Activated CD8-positive, alpha-beta memory T cell treated with anti-CD3 and anti-CD28 coated beads, Interleukin-2, amount 10 ng/mL, durations not matched to agents 7 days and 5 days (primary cell): ENCODE data around the gene MAP2K5. TPM values are rescaled to one million over a fixed set of nuclear protein-coding genes. Genes with fewer than 3 reads are reported as not detected.

Source experiments
- ATAC-seq: fragments of 150-1000 bp; cut with Tn5 transposase; one replicate; pipeline ENCODE4 v1.10.0; 2021; ENCODE audit warnings: moderate library complexity
- CTCF ChIA-PET: fragments of 350-600 bp; sonication (Branson Sonifier 250); formaldehyde crosslinking; loops from one replicate; lab custom pipeline; 2021; ENCODE audit warnings: antibody characterized with exemption; lab: Charles Lee
- DNase-seq: peaks from one replicate; pipeline ENCODE4 v3.0.0-alpha.2; 2020
- H3K27ac Mint-ChIP-seq: one replicate; pipeline ENCODE4 v1.8.0; 2021; ENCODE audit warnings: mild to moderate bottlenecking, mixed read lengths
- H3K27me3 Mint-ChIP-seq: one replicate; pipeline ENCODE4 v1.8.0; 2021; ENCODE audit warnings: mixed read lengths
- H3K36me3 Mint-ChIP-seq: one replicate; pipeline ENCODE4 v1.8.0; 2021; ENCODE audit warnings: mild to moderate bottlenecking, mixed read lengths
- H3K4me1 Mint-ChIP-seq: one replicate; pipeline ENCODE4 v1.8.0; 2021; ENCODE audit warnings: mixed read lengths
- H3K4me3 Mint-ChIP-seq: one replicate; pipeline ENCODE4 v1.8.0; 2021; ENCODE audit warnings: mild to moderate bottlenecking, moderate library complexity, mixed read lengths
- H3K9me3 Mint-ChIP-seq: one replicate; pipeline ENCODE4 v1.8.0; 2022; ENCODE audit warnings: low read depth, mixed read lengths
- total RNA-seq, 2 experiments: library from RNA; stranded (reverse); gene quantifications; one replicate each; pipeline ENCODE4 v1.2.3, GENCODE V29; 2021

Gene MAP2K5
- total RNA-seq, 2 experiments from 2014 or later = 15.7 to 23.5 TPM

DNA sequence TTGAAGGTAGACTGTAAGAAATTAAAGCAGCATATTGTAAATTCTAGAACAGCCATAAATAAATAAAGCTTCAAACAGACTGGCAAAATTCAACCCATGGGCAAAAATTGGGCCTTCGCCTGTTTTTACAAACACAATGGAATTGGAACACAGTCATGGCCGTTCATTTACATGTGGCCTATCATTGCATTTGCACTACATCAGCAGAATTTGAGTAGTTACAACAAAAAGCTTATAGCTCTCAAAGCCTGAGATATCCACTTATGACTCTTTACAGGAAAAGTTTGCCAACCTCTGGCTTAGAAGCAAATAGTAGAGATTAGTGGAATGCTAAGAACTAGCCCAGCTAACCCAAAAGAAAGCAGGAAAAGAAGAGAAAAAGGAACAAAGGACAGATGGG, 143.2 kb downstream of the MAP2K5 start:
- H3K27ac Mint-ChIP-seq = no peak overlapping the region
- no peaks in the 10 kb centered on the region for H3K27me3 Mint-ChIP-seq
- DNase-seq (no peak), ATAC-seq (no peak)
- peaks cover 18% of the 10 kb centered on the region for H3K9me3 Mint-ChIP-seq
- peaks cover 27% of the 10 kb centered on the region for H3K36me3 Mint-ChIP-seq
- H3K4me3 Mint-ChIP-seq = no peak overlapping the region
- H3K4me1 Mint-ChIP-seq = no peaks in the 10 kb centered on the region
- CTCF ChIA-PET = interaction anchor here (0.7 kb wide), 1 partner anchor 101 kb away, joined by 3 read pairs; no protein-coding TSS in a partner anchor

DNA sequence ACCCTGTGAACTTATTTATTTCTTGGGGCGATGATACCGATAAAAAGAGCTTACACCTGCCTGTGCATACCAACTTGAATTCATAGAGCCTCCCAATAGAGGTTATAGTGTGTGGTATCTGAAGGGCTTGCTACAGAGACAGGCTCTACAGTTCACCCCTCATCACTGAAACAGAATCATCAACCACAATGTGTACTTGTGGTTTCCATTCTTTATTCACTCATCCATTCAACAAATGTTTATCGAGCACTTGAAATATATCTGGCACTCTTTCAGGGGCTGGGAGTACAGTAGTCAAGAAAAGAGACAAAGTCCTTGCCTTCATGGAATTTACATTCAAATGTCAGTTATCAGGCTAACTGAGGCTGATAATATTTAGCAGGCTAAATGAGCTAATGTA, 148.4 kb downstream of the MAP2K5 start:
- H3K36me3 Mint-ChIP-seq = peaks cover 9% of the 10 kb centered on the region

DNA sequence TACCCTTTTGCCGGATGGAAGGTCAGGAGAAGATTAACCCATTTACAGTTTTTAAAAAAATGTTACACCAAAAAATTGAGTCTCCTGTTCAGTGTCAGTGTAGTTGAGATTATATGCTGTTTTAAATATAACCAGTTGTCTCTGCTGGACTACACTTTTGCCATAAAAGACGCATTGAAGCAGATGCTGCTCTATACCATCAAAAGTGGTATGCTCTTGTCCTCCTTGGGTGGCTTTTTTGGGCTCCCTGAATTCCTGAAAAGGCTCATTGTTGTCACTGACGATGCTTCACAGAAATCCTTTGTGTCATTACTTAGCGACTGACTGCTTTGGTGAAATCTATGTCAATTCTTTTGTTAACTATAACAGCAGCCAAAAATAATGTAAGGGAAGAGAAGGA, 148.9 kb downstream of the MAP2K5 start:
- Mint-ChIP-seq H3K36me3 (peaks cover 7% of the 10 kb centered on the region), H3K4me1 (peaks cover 5% of the 10 kb centered on the region), H3K4me3 (no peak overlapping the region), H3K27ac (no peak overlapping the region), H3K27me3 (no peaks in the 10 kb centered on the region), H3K9me3 (no peaks in the 10 kb centered on the region)
- ATAC-seq = no peak
- CTCF ChIA-PET = no interaction called here
- no peak for DNase-seq

More for the DNA sequence above, 148.4 kb downstream of the MAP2K5 start:
- ATAC-seq (no peak), DNase-seq (no peak)
- CTCF ChIA-PET = no interaction called here
- no peak overlapping the region for H3K4me3 Mint-ChIP-seq
- H3K4me1 Mint-ChIP-seq = peaks cover 5% of the 10 kb centered on the region
- no peak overlapping the region for H3K27ac Mint-ChIP-seq
- no peaks in the 10 kb centered on the region for H3K27me3 Mint-ChIP-seq
- H3K9me3 Mint-ChIP-seq = peaks cover 1% of the 10 kb centered on the region

- Mint-ChIP-seq H3K27me3 (no peaks in the 10 kb centered on the region), H3K4me1 (peaks cover 5% of the 10 kb centered on the region), H3K36me3 (peaks cover 7% of the 10 kb centered on the region), H3K27ac (no peak overlapping the region), H3K9me3 (no peaks in the 10 kb centered on the region), H3K4me3 (no peak overlapping the region)
- CTCF ChIA-PET = no interaction called here
- DNase-seq (no peak), ATAC-seq (no peak)
Measured at GRCh38 chr15:67692573-67692972, 150.1 kb downstream of the MAP2K5 start.

GRCh38 chr15:67696087-67696486, 153.6 kb downstream of the MAP2K5 start:
- Mint-ChIP-seq H3K27ac (no peak overlapping the region), H3K27me3 (no peaks in the 10 kb centered on the region), H3K36me3 (peaks cover 7% of the 10 kb centered on the region), H3K4me3 (no peak overlapping the region), H3K9me3 (no peaks in the 10 kb centered on the region), H3K4me1 (peaks cover 2% of the 10 kb centered on the region)
- CTCF ChIA-PET = no interaction called here
- no peak for ATAC-seq
- DNase-seq = no peak

- Mint-ChIP-seq H3K27me3 (no peaks in the 10 kb centered on the region), H3K9me3 (no peaks in the 10 kb centered on the region), H3K27ac (no peak overlapping the region), H3K36me3 (peaks cover 3% of the 10 kb centered on the region), H3K4me3 (no peak overlapping the region), H3K4me1 (no peaks in the 10 kb centered on the region)
- DNase-seq (no peak), ATAC-seq (no peak)
- CTCF ChIA-PET = interaction anchor here (1.1 kb wide), 1 partner anchor 136 kb away, joined by 4 read pairs; no protein-coding TSS in a partner anchor
Measured at GRCh38 chr15:67700023-67700422, 157.5 kb downstream of the MAP2K5 start.

DNA sequence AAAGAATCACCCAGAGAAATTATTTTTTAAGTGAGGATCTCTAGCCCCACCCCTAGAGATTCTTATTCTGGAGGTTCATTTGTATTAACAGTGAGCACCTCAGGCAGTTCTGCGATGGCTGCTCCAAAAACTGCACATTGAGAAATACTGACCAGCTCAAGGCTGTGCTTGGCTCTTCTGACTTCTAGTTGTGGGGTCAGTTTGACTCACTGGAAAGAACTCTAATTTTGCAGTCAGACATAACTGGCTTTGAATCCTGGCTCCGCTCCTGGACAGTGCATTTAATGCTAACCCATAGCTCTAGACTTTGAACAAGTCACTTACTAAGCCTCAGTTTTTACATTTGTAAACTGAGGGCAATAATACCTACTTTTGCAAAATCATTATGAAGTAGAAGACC, 159.2 kb downstream of the MAP2K5 start:
- Mint-ChIP-seq H3K4me1 (no peaks in the 10 kb centered on the region), H3K27me3 (no peaks in the 10 kb centered on the region), H3K4me3 (no peak overlapping the region), H3K36me3 (peaks cover 6% of the 10 kb centered on the region), H3K9me3 (no peaks in the 10 kb centered on the region), H3K27ac (no peak overlapping the region)
- ATAC-seq = no peak
- DNase-seq = no peak
- CTCF ChIA-PET = interaction anchor here (1.0 kb wide), 1 partner anchor 18 kb away, joined by 3 read pairs; no protein-coding TSS in a partner anchor

DNA sequence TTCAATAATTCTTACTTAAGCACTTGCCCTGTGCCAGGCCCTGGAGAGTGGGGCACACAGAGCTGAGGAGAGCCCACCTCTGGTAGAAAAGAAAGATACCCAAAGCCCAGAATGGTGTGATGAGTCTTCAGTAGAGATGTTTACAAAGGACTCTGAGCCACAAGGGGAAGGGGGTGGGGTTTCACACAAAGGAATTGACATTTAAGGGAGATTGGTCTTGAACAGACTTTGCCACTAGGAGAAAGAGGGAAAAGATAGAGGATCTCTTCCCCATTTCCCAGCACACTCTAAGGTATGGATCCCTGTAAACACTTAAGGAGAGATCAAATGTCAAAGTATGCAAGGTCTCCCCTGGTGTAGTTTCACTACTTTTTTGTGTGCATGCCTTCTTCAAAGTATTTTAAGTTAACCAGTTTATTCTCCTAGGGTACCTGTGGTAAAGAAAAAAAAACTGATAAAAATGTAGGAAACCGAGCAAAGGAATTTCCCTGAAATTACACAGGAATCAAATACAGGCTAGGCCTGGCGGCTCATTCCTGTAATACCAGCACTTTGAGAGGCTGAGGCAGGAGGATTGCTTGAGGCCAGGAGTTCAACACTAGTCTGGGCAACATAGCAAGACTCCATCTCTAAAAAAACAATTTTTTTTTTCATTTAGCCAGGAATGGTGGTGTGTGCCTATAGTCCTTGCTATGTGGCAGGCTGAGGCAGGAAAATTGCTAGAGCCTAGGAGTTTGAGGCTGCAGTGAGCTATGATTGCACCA, 165.2 kb downstream of the MAP2K5 start:
- Mint-ChIP-seq H3K27me3 (no peaks in the 10 kb centered on the region), H3K9me3 (no peaks in the 10 kb centered on the region)
- CTCF ChIA-PET = interaction anchor here (0.6 kb wide), 1 partner anchor 842 kb away, joined by 3 read pairs; no protein-coding TSS in a partner anchor

DNA sequence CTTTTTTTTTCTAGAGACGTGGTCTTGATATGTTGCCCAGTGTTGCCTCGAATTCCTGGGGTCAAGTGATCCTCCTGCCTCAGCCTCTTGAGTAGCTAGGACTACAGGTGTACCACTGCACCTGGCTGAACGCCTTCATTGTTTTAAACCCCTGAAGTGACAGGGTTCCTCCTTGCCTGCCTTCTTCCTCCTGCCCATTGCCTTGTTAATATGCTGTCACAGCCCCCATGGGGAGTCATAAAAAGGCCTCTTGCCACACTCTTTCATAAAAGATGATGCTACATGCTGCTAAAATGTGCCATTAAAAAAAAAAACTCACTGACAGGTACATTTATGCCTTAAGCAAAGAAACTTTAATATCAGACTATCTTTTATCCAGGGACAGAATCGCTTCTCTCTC, 166.0 kb downstream of the MAP2K5 start:
- DNase-seq (no peak), ATAC-seq (no peak)
- peaks cover 8% of the 10 kb centered on the region for H3K36me3 Mint-ChIP-seq
- no peak overlapping the region for H3K4me3 Mint-ChIP-seq
- H3K9me3 Mint-ChIP-seq = no peaks in the 10 kb centered on the region
- no peaks in the 10 kb centered on the region for H3K27me3 Mint-ChIP-seq
- no peak overlapping the region for H3K27ac Mint-ChIP-seq
- CTCF ChIA-PET = no interaction called here
- H3K4me1 Mint-ChIP-seq = no peaks in the 10 kb centered on the region

More for the DNA sequence above, 165.2 kb downstream of the MAP2K5 start:
- Mint-ChIP-seq H3K27ac (no peak overlapping the region), H3K4me1 (no peaks in the 10 kb centered on the region), H3K4me3 (no peak overlapping the region), H3K36me3 (peaks cover 8% of the 10 kb centered on the region)
- no peak for ATAC-seq
- no peak for DNase-seq

DNA sequence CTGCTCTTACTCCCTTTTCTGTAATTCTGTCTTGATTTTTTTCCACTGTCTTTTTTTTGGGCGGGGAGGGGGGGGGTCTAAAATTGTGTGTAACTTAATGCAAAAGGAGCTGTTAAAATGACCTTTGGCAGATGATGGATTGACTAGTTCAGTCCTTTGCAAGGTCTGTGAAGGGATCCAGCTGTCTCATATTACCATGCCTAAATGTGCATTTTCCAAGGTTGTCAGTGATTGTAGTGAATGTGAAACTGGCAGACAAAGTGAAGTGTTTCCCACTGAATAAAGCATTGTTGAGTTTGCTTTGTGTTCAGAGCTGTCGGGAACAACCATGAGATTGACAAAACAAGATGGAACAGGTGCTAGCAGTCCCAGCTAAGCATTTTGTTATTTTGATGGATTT, 172.7 kb downstream of the MAP2K5 start:
- DNase-seq (no peak), ATAC-seq (no peak)
- H3K27me3 Mint-ChIP-seq = no peaks in the 10 kb centered on the region
- H3K27ac Mint-ChIP-seq = no peak overlapping the region
- no peaks in the 10 kb centered on the region for H3K9me3 Mint-ChIP-seq
- CTCF ChIA-PET = no interaction called here
- H3K4me3 Mint-ChIP-seq = no peak overlapping the region
- H3K4me1 Mint-ChIP-seq = no peaks in the 10 kb centered on the region
- peaks cover 1% of the 10 kb centered on the region for H3K36me3 Mint-ChIP-seq

- CTCF ChIA-PET = no interaction called here
- H3K36me3 Mint-ChIP-seq = peaks cover 1% of the 10 kb centered on the region
- DNase-seq (no peak), ATAC-seq (no peak)
- no peaks in the 10 kb centered on the region for H3K9me3 Mint-ChIP-seq
- H3K27ac Mint-ChIP-seq = no peak overlapping the region
- H3K4me3 Mint-ChIP-seq = no peak overlapping the region
- no peaks in the 10 kb centered on the region for H3K27me3 Mint-ChIP-seq
- H3K4me1 Mint-ChIP-seq = no peaks in the 10 kb centered on the region
Measured at GRCh38 chr15:67716171-67716570, 173.7 kb downstream of the MAP2K5 start.

DNA sequence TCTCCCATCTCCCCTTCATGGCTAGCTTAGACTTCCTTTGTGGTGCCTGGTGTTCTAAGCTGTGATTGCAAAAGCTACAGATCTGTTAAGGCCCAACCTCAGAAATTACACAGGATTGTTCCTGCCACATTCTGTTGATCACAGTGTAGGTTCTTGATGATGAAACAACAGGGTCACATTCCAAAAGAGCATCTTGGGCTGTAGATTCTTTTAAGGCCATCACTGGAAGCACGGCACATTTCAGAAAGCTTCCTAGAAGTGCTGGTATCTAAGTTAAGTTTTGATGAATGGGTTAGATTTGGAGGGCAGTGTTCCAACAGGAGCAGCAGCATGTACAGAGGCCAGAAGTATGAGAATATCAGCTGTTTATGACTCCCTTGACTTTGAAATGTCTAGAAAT, 175.3 kb downstream of the MAP2K5 start:
- CTCF ChIA-PET = no interaction called here
- no peaks in the 10 kb centered on the region for H3K4me1 Mint-ChIP-seq
- no peak overlapping the region for H3K27ac Mint-ChIP-seq
- no peaks in the 10 kb centered on the region for H3K9me3 Mint-ChIP-seq
- ATAC-seq (no peak), DNase-seq (no peak)
- H3K36me3 Mint-ChIP-seq = no peaks in the 10 kb centered on the region
- no peak overlapping the region for H3K4me3 Mint-ChIP-seq
- no peaks in the 10 kb centered on the region for H3K27me3 Mint-ChIP-seq

GRCh38 chr15:67719330-67719959, 176.9 kb downstream of the MAP2K5 start:
- H3K4me3 Mint-ChIP-seq = no peak overlapping the region
- H3K27ac Mint-ChIP-seq = no peak overlapping the region
- no peak for DNase-seq
- no peaks in the 10 kb centered on the region for H3K9me3 Mint-ChIP-seq
- H3K27me3 Mint-ChIP-seq = no peaks in the 10 kb centered on the region
- no peak for ATAC-seq
- H3K4me1 Mint-ChIP-seq = no peaks in the 10 kb centered on the region
- H3K36me3 Mint-ChIP-seq = no peaks in the 10 kb centered on the region
- CTCF ChIA-PET = interaction anchor here (1.3 kb wide), 1 partner anchor 18 kb away, joined by 3 read pairs; no protein-coding TSS in a partner anchor
